Neuronal stem cell (in vitro differentiated cells): ENCODE measurements around the gene CDH6.
A peak's percentile ranks its signal among the peaks of the same experiment; 100 is the strongest.

Experiments
- DNase-seq: peaks from one replicate; pipeline ENCODE4 v3.0.0-alpha.2; 2013; ENCODE audit warnings: low spot score
- H2AFZ ChIP-seq: one replicate; pipeline ENCODE4 v1.6.1; 2013; ENCODE audit warnings: mild to moderate bottlenecking, low read length, inconsistent platforms
- H2AK5ac ChIP-seq: 2 replicates; pipeline ENCODE4 v1.6.1; 2013; ENCODE audit warnings: low read depth, mild to moderate bottlenecking, inconsistent platforms, low read length, moderate library complexity, mixed read lengths
- H2BK120ac ChIP-seq: 2 replicates; pipeline ENCODE4 v1.6.1; 2013; ENCODE audit warnings: low read depth, mild to moderate bottlenecking, inconsistent platforms, low read length, moderate library complexity, mixed read lengths
- H2BK12ac ChIP-seq: one replicate; pipeline ENCODE4 v1.6.1; 2013; ENCODE audit warnings: low read length, inconsistent platforms
- H2BK15ac ChIP-seq: 2 replicates; pipeline ENCODE4 v1.6.1; 2013; ENCODE audit warnings: mild to moderate bottlenecking, low read length, inconsistent platforms, mixed read lengths
- H2BK5ac ChIP-seq: one replicate; pipeline ENCODE4 v1.6.1; 2013; ENCODE audit warnings: inconsistent platforms, mild to moderate bottlenecking, low read length, moderate library complexity
- H3K14ac ChIP-seq: one replicate; pipeline ENCODE4 v1.6.1; 2013; ENCODE audit warnings: low read length, inconsistent platforms
- H3K18ac ChIP-seq: 2 replicates; pipeline ENCODE4 v1.6.1; 2013; ENCODE audit warnings: low read length, inconsistent platforms
- H3K23ac ChIP-seq: 2 replicates; pipeline ENCODE4 v1.6.1; 2013; ENCODE audit warnings: low read depth, mild to moderate bottlenecking, mixed read lengths, low read length, inconsistent platforms; ENCODE audit not compliant: poor library complexity
- H3K27ac ChIP-seq: replicated peaks from 3 replicates; pipeline ENCODE4 v1.5.1; 2013; ENCODE audit warnings: low read length, inconsistent platforms
- H3K27me3 ChIP-seq, 3 experiments: 2 replicates each; pipeline ENCODE4 v1.6.1; 2013; ENCODE audit warnings: low read length in 3 of 3, mild to moderate bottlenecking in 2 of 3, inconsistent platforms in 1 of 3, low read depth in 1 of 3, mixed read lengths in 1 of 3, moderate library complexity in 1 of 3; ENCODE audit not compliant: control insufficient read depth in 3 of 3, insufficient read depth in 3 of 3
- H3K36me3 ChIP-seq, 2 donors: replicated peaks in 1 of 2; 2 replicates each; pipeline ENCODE4 v1.6.1; 2013; ENCODE audit warnings: low read length in 2 of 2; ENCODE audit not compliant: control insufficient read depth in 2 of 2, insufficient read depth in 2 of 2
- H3K4ac ChIP-seq: 2 replicates; pipeline ENCODE4 v1.6.1; 2013; ENCODE audit warnings: inconsistent platforms, mild to moderate bottlenecking, low read length, moderate library complexity
- H3K4me1 ChIP-seq, 2 donors: 1 replicate in 1 of 2; 2 replicates in 1 of 2; pipeline ENCODE4 v1.6.1; 2013; ENCODE audit warnings: low read length in 2 of 2, low read depth in 1 of 2; ENCODE audit not compliant: control insufficient read depth in 2 of 2, insufficient read depth in 1 of 2
- H3K4me2 ChIP-seq: one replicate; pipeline ENCODE4 v1.6.1; 2013; ENCODE audit warnings: mild to moderate bottlenecking, low read length, inconsistent platforms; ENCODE audit not compliant: insufficient read depth, poor library complexity, severe bottlenecking
- H3K4me3 ChIP-seq, 2 donors: 2 replicates each; pipeline ENCODE4 v1.5.1; 2013; ENCODE audit warnings: low read length in 2 of 2, mild to moderate bottlenecking in 2 of 2, inconsistent platforms in 1 of 2, moderate library complexity in 1 of 2
- H3K79me1 ChIP-seq: one replicate; pipeline ENCODE4 v1.6.1; 2013; ENCODE audit warnings: low read depth, mild to moderate bottlenecking, inconsistent platforms, low read length, moderate library complexity
- H3K9ac ChIP-seq: one replicate; pipeline ENCODE4 v1.6.1; 2013; ENCODE audit warnings: mild to moderate bottlenecking, low read depth, low read length, inconsistent platforms; ENCODE audit not compliant: poor library complexity
- H3K9me3 ChIP-seq, 2 donors: replicated peaks in 1 of 2; 2 replicates each; pipeline versions ENCODE3 to v1.6.1; 2013; ENCODE audit warnings: low read length in 2 of 2, mild to moderate bottlenecking in 2 of 2, inconsistent platforms in 1 of 2, low read depth in 1 of 2, mixed read lengths in 1 of 2, moderate library complexity in 1 of 2; ENCODE audit not compliant: control insufficient read depth in 2 of 2, insufficient read depth in 1 of 2
- H4K8ac ChIP-seq: one replicate; pipeline ENCODE4 v1.6.1; 2013; ENCODE audit warnings: low read depth, mild to moderate bottlenecking, inconsistent platforms, low read length, moderate library complexity
- H4K91ac ChIP-seq: one replicate; pipeline ENCODE4 v1.6.1; 2013; ENCODE audit warnings: low read length, low read depth, mild to moderate bottlenecking, inconsistent platforms; ENCODE audit not compliant: poor library complexity
- WGBS, 2 donors: extraction: QIAGEN DNeasy Blood & Tissue Kit; methylation state at CpG; one replicate each; pipeline ENCODE4 v1.1.7; 2013; ENCODE audit warnings: missing lambda C conversion rate in 2 of 2, mixed read lengths in 1 of 2; ENCODE audit not compliant: insufficient read length in 2 of 2, insufficient replicate concordance in 1 of 2; ENCODE audit errors: extremely low coverage in 2 of 2; 5-methylcytosine and 5-hydroxymethylcytosine counted together

The CDH6 gene

GRCh38 chr5:31366941-31367340 is 173.5 kb downstream of the CDH6 start:
- Histone ChIP-seq H2BK120ac (no peak overlapping the region), H3K79me1 (no peaks in the 10 kb centered on the region), H2BK5ac (no peak overlapping the region), H3K27me3 (peaks cover 0 to 2% (median 0%) of the 10 kb centered on the region in 3 experiments), H3K18ac (no peak overlapping the region), H2AFZ (no peak overlapping the region), H3K14ac (no peak overlapping the region), H2BK15ac (no peak overlapping the region), H2BK12ac (no peak overlapping the region), H3K9me3 (no peaks in the 10 kb centered on the region), H2AK5ac (no peak overlapping the region), H3K4me3 (no peak overlapping the region), H3K23ac (no peak overlapping the region), H4K8ac (no peak overlapping the region), H4K91ac (no peak overlapping the region), H3K4me1 (peaks cover 0 to 20% of the 10 kb centered on the region in 2 donors), H3K4ac (no peak overlapping the region), H3K36me3 (no peaks in the 10 kb centered on the region), H3K27ac (no peak overlapping the region), H3K9ac (no peak overlapping the region), H3K4me2 (no peak overlapping the region)
- WGBS, 2 donors: no CpG with 5 or more reads among the region's 5 CpGs
- no peak for DNase-seq

- H3K4me2 ChIP-seq: no peak overlapping the region
- no peaks in the 10 kb centered on the region for H3K27me3 ChIP-seq
- H3K18ac ChIP-seq: no peak overlapping the region
- no peaks in the 10 kb centered on the region for H3K79me1 ChIP-seq
- no peaks in the 10 kb centered on the region for H3K36me3 ChIP-seq
- no peak overlapping the region for H3K9ac ChIP-seq
- no peak overlapping the region for H2AFZ ChIP-seq
- WGBS, 2 donors: no CpG with 5 or more reads among the region's 1 CpG
- no peak overlapping the region for H3K23ac ChIP-seq
- H3K4me3 ChIP-seq: no peak overlapping the region
- H2BK12ac ChIP-seq: no peak overlapping the region
- no peak overlapping the region for H2BK15ac ChIP-seq
- no peak overlapping the region for H3K4ac ChIP-seq
- H2BK120ac ChIP-seq: no peak overlapping the region
- H3K9me3 ChIP-seq: no peaks in the 10 kb centered on the region
- no peak overlapping the region for H4K91ac ChIP-seq
- H2BK5ac ChIP-seq: no peak overlapping the region
- peaks cover 0 to 6% of the 10 kb centered on the region in 2 donors for H3K4me1 ChIP-seq
- H3K14ac ChIP-seq: no peak overlapping the region
- H4K8ac ChIP-seq: no peak overlapping the region
- H3K27ac ChIP-seq: no peak overlapping the region
- no peak overlapping the region for H2AK5ac ChIP-seq
- DNase-seq: no peak
Measured at GRCh38 chr5:31372124-31372523, 178.6 kb downstream of the CDH6 start.

GRCh38 chr5:31375999-31376720 is 182.7 kb downstream of the CDH6 start:
- H2AK5ac ChIP-seq: no peak overlapping the region
- H2BK15ac ChIP-seq: no peak overlapping the region
- no peak overlapping the region for H3K9ac ChIP-seq
- no peaks in the 10 kb centered on the region for H3K9me3 ChIP-seq
- no peak overlapping the region for H3K14ac ChIP-seq
- H3K4me1 ChIP-seq: no peaks in the 10 kb centered on the region
- WGBS, 2 donors: no CpG with 5 or more reads among the region's 10 CpGs
- no peak overlapping the region for H3K4me2 ChIP-seq
- no peak overlapping the region for H3K23ac ChIP-seq
- no peak overlapping the region for H3K18ac ChIP-seq
- DNase-seq: no peak
- no peak overlapping the region for H3K4me3 ChIP-seq
- H3K36me3 ChIP-seq: no peaks in the 10 kb centered on the region
- H3K27ac ChIP-seq: no peak overlapping the region
- H3K4ac ChIP-seq: no peak overlapping the region
- no peak overlapping the region for H2BK5ac ChIP-seq
- H3K79me1 ChIP-seq: no peaks in the 10 kb centered on the region
- no peak overlapping the region for H2BK120ac ChIP-seq
- H3K27me3 ChIP-seq: no peaks in the 10 kb centered on the region
- no peak overlapping the region for H4K91ac ChIP-seq
- H4K8ac ChIP-seq: no peak overlapping the region
- no peak overlapping the region for H2AFZ ChIP-seq
- H2BK12ac ChIP-seq: no peak overlapping the region

GRCh38 chr5:31377274-31377946 is 183.9 kb downstream of the CDH6 start:
- Histone ChIP-seq H3K4ac (no peak overlapping the region), H4K91ac (no peak overlapping the region), H3K4me3 (no peak overlapping the region), H2BK12ac (no peak overlapping the region), H3K9ac (no peak overlapping the region), H3K36me3 (no peaks in the 10 kb centered on the region), H3K23ac (no peak overlapping the region), H4K8ac (no peak overlapping the region), H3K14ac (no peak overlapping the region), H3K9me3 (no peaks in the 10 kb centered on the region), H2BK15ac (no peak overlapping the region), H3K4me2 (no peak overlapping the region), H2BK5ac (peak overlapping the region; percentile 7), H3K27ac (no peak overlapping the region), H3K27me3 (no peaks in the 10 kb centered on the region), H2BK120ac (no peak overlapping the region), H2AFZ (no peak overlapping the region), H3K79me1 (no peaks in the 10 kb centered on the region), H3K18ac (no peak overlapping the region), H3K4me1 (peaks cover 6 to 7% of the 10 kb centered on the region in 2 donors), H2AK5ac (no peak overlapping the region)
- DNase-seq: no peak
- WGBS, 2 donors: no CpG with 5 or more reads among the region's 6 CpGs
